ENCODE results near the gene SPATA16.

SPATA16 gene

DNA sequence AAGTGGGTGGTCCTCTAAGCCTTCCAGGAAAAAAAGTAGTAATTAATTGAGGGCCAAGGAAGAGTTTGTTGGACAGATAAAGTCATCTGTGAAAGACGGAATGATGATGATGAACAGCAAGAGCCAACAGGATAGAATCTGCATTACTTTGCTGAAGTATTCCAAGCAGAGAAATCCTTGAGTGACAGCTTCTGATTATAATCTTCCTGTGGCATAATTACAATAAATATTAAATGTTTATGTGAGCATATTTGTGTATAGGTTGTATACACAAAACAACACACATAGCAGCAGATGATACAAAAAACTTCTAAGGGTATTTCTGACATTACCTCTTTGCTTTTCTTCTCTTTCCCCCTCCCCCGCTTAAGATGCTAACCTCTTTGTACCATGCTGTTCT is 147.6 kb downstream of the SPATA16 start:
- TF ChIP-seq CTCF (IDR thresholded peaks at IDR 0.05) = no peak
- H3K9me3 ChIP-seq (ENCODE audit: control insufficient read depth, low read length) = no peaks in the 10 kb centered on the region
- no peak overlapping the region for H3K27ac ChIP-seq
- H3K4me2 ChIP-seq (ENCODE audit: low read length) = no peak overlapping the region
- no peaks in the 10 kb centered on the region for H3K79me2 ChIP-seq
- H3K4me1 ChIP-seq = no peaks in the 10 kb centered on the region
- H2AFZ ChIP-seq = no peak overlapping the region
- H3K27me3 ChIP-seq (ENCODE audit: control insufficient read depth, insufficient read depth, low read length) = no peaks in the 10 kb centered on the region
- no peaks in the 10 kb centered on the region for H3K36me3 ChIP-seq (ENCODE audit: control insufficient read depth, insufficient read depth, low read length)
- no peak overlapping the region for H3K9ac ChIP-seq
- H3K4me3 ChIP-seq (ENCODE audit: low read depth, low read length) = no peak overlapping the region

GRCh38 chr3:172991424-172991996 is 149.5 kb downstream of the SPATA16 start:
- Histone ChIP-seq H3K4me1 (no peaks in the 10 kb centered on the region), H3K9ac (no peak overlapping the region), H3K27ac (no peak overlapping the region), H2AFZ (no peak overlapping the region), H3K4me2 (ENCODE audit: low read length) (no peak overlapping the region), H3K27me3 (ENCODE audit: control insufficient read depth, insufficient read depth, low read length) (no peaks in the 10 kb centered on the region), H3K4me3 (ENCODE audit: low read depth, low read length) (no peak overlapping the region), H3K9me3 (ENCODE audit: control insufficient read depth, low read length) (no peaks in the 10 kb centered on the region), H3K79me2 (no peaks in the 10 kb centered on the region), H3K36me3 (ENCODE audit: control insufficient read depth, insufficient read depth, low read length) (no peaks in the 10 kb centered on the region)
- TF ChIP-seq CTCF (IDR thresholded peaks at IDR 0.05) = no peak

DNA sequence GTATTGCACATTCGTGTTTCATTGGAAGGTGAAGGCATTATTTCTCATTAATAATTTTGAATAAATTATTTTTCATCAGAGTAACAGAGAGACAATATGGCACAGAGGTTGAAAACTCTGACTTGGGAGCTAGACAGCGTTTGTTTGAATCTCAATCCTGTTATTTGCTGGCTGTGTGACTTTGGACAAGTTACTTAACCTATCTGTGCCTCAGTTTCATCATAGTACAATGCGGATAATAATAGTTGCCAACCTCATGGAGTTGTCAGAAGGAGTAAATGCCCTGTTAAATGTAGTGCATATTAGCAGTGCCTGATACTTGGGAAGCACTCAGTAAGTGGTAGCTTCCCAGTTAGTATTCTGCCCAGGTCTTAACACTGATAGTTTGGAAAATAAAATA is 151.7 kb downstream of the SPATA16 start:
- TF ChIP-seq CTCF (IDR thresholded peaks at IDR 0.05) = no peak
- no peak overlapping the region for H3K27ac ChIP-seq

GRCh38 chr3:172987273-172987672 is 153.8 kb downstream of the SPATA16 start:
- Histone ChIP-seq H3K79me2 (no peaks in the 10 kb centered on the region), H3K9ac (no peak overlapping the region), H3K4me1 (no peaks in the 10 kb centered on the region), H3K9me3 (ENCODE audit: control insufficient read depth, low read length) (no peaks in the 10 kb centered on the region), H3K4me3 (ENCODE audit: low read depth, low read length) (no peak overlapping the region), H3K27me3 (ENCODE audit: control insufficient read depth, insufficient read depth, low read length) (no peaks in the 10 kb centered on the region), H3K36me3 (ENCODE audit: control insufficient read depth, insufficient read depth, low read length) (no peaks in the 10 kb centered on the region), H2AFZ (no peak overlapping the region), H3K27ac (no peak overlapping the region), H3K4me2 (ENCODE audit: low read length) (no peak overlapping the region)
- no peak for TF ChIP-seq CTCF (IDR thresholded peaks at IDR 0.05)

More for the DNA sequence above, 151.7 kb downstream of the SPATA16 start:
- Histone ChIP-seq H3K4me2 (ENCODE audit: low read length) (no peak overlapping the region), H3K79me2 (no peaks in the 10 kb centered on the region), H3K4me3 (ENCODE audit: low read depth, low read length) (no peak overlapping the region), H3K27me3 (ENCODE audit: control insufficient read depth, insufficient read depth, low read length) (no peaks in the 10 kb centered on the region), H2AFZ (no peak overlapping the region), H3K4me1 (no peaks in the 10 kb centered on the region), H3K9ac (no peak overlapping the region), H3K36me3 (ENCODE audit: control insufficient read depth, insufficient read depth, low read length) (no peaks in the 10 kb centered on the region), H3K9me3 (ENCODE audit: control insufficient read depth, low read length) (no peaks in the 10 kb centered on the region)

GRCh38 chr3:172984914-172985313 is 156.1 kb downstream of the SPATA16 start:
- no peaks in the 10 kb centered on the region for H3K4me1 ChIP-seq
- H3K36me3 ChIP-seq (ENCODE audit: control insufficient read depth, insufficient read depth, low read length) = no peaks in the 10 kb centered on the region
- H3K4me2 ChIP-seq (ENCODE audit: low read length) = no peak overlapping the region
- H3K9ac ChIP-seq = no peak overlapping the region
- H3K4me3 ChIP-seq (ENCODE audit: low read depth, low read length) = no peak overlapping the region
- no peaks in the 10 kb centered on the region for H3K79me2 ChIP-seq
- no peak for TF ChIP-seq CTCF (IDR thresholded peaks at IDR 0.05)
- no peaks in the 10 kb centered on the region for H3K27me3 ChIP-seq (ENCODE audit: control insufficient read depth, insufficient read depth, low read length)
- H3K9me3 ChIP-seq (ENCODE audit: control insufficient read depth, low read length) = no peaks in the 10 kb centered on the region
- no peak overlapping the region for H3K27ac ChIP-seq
- H2AFZ ChIP-seq = no peak overlapping the region
